Fibroblast of villous mesenchyme (primary cell): ENCODE measurements around the gene SPPL2A. TPM values are rescaled to one million over a fixed set of nuclear protein-coding genes. Genes with fewer than 3 reads are reported as not detected.

Experiments
- DNase-seq: peaks from one replicate; pipeline ENCODE4 v3.0.0-alpha.2; 2010; ENCODE audit warnings: low read depth
- H3K4me3 ChIP-seq: 2 replicates; pipeline ENCODE4 v1.5.1; 2011; ENCODE audit warnings: low read depth, mild to moderate bottlenecking, low read length
- total RNA-seq: library from RNA; depleted of rRNA; stranded (reverse); fragments of >200 nt; gene quantifications from 2 replicates; pipeline ENCODE4 v1.2.3, GENCODE V29; 2012
- TF ChIP-seq, protein P1 (sequence below): IDR thresholded peaks from 2 replicates; pipeline ENCODE4 v1.5.1; 2012; ENCODE audit warnings: low read depth, mild to moderate bottlenecking, low read length; ENCODE audit not compliant: insufficient read depth

SPPL2A gene
- total RNA-seq, 1 donor = 75.6 TPM

DNA sequence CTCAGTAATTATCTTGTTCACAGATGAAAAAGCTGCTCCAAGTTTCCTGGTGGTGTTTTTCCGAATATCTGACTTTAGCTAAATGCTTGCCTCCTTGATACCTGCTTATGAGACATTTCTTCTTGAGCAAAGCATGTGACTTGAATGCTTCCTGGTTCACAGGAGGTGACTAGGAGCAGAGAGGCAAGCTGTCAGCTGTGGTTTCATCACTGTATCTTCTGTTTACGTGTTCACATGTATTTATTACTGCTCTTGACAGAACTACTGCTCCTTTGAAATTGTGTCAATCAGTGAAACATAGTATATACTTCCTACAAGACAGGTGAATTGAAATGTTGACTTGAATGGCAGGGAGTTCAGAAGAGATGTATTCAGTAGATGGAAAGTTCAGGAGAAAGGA is 8.9 kb upstream of the SPPL2A start:
- TF ChIP-seq, protein P1, sequence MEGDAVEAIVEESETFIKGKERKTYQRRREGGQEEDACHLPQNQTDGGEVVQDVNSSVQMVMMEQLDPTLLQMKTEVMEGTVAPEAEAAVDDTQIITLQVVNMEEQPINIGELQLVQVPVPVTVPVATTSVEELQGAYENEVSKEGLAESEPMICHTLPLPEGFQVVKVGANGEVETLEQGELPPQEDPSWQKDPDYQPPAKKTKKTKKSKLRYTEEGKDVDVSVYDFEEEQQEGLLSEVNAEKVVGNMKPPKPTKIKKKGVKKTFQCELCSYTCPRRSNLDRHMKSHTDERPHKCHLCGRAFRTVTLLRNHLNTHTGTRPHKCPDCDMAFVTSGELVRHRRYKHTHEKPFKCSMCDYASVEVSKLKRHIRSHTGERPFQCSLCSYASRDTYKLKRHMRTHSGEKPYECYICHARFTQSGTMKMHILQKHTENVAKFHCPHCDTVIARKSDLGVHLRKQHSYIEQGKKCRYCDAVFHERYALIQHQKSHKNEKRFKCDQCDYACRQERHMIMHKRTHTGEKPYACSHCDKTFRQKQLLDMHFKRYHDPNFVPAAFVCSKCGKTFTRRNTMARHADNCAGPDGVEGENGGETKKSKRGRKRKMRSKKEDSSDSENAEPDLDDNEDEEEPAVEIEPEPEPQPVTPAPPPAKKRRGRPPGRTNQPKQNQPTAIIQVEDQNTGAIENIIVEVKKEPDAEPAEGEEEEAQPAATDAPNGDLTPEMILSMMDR = no peak
- no peak overlapping the region for H3K4me3 ChIP-seq
- peak; percentile 21 for DNase-seq

DNA sequence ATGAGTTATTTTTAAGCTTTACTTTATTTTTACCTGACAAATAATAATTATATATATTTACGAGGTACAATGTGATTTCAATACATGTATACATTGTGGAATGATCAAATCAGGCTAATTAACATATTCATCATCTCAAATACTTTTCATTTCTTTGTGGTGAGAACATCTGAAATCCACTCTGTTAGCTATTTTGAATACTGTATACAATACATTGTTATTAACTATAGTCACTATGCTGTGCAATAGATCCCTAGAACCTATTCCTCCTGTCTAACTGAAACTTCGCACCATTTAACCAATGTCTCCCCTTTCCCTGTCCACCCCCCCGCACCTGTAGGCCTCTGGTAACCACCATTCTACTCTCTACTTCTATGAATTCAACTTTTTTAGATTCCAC is 7.9 kb upstream of the SPPL2A start:
- TF ChIP-seq, protein P1 = no peak
- DNase-seq = no peak

DNA sequence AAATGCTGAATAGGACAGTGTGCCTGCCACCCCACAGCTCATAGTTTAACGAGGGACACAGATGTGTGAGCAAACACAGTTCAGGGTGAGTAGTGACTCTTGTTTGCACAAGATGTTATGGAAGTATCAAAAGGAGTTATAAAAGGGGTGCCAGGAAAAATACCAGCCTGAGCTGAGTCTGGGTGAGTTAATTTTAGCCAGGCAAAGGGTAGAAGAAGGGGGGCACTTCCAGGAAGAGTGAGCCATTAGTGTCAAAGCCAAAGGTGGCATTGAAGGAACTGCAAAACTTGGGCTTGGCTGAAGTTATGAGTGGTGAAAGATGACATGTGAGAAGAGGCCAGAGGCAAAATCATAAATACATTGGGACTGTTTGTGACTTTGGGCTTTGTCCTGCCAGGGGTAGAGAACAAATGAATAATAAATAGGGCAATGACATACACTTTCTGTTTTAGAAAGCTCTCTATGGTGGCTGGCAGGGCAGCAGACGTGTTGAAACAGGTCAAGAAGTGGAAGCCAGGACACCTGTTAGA is 1.9 kb upstream of the SPPL2A start:
- H3K4me3 ChIP-seq = no peak overlapping the region
- no peak for DNase-seq
- TF ChIP-seq, protein P1 = no peak

More for the DNA sequence above, 7.9 kb upstream of the SPPL2A start:
- H3K4me3 ChIP-seq = no peak overlapping the region

DNA sequence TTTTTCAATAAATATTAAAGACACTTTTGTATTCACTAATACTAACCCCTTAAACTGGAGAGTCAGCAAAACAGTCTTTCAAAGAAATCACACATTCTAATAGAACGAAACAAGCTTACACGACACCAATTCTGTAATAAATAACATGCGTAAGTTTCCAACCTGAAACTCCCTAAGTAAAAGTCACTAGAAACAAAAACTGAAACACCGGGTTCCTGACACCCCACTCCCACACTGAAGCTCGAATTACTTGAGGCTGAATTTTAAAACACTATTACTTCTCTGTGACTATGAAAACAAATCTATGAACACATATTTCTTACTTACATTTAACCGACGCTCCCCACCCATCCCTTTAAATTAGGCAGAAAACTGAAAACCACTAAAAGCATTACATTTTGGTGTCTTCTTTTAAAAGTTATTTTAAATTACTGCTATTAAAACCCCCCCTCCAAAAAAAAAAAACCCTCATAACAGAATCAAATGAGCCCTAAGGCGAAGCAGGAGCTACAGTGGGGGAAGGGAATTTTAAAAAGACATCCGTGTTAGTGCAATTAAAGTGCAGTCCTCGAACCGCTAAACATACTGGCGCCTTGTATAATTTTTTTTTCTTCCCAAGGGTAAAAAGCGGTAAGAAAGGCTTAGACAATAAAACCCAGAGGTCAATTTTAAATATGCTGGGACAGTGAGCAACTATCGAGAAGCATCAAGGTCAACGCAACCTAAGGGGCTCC is 878 bp downstream of the SPPL2A start:
- TF ChIP-seq, protein P1 = no peak
- peak; percentile 57 for DNase-seq
- peak overlapping the region; percentile 84 for H3K4me3 ChIP-seq

DNA sequence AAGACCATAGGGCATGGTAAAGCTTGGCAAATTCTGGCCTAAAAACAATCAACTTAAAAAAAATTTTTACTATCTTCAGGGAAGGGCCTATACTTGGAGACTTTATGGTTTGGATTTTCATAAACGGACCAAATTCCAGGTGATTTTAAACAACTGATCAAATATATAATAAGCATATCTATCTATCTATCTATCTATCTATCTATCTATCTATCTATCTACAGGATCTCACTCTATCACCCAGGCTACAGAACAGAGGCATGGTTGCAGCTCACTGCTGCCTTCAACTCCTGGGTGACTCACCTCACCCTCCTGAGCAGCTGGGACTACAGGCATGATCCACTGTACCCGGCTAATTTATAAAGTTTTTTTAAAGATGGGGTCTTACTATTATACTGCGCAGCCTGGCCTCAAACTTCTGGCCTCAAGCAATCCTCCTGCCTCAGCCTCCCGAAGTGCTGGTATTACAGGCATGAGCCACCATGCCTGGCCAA is 6.7 kb downstream of the SPPL2A start:
- H3K4me3 ChIP-seq = no peak overlapping the region
- no peak for DNase-seq
- TF ChIP-seq, protein P1 = no peak

DNA sequence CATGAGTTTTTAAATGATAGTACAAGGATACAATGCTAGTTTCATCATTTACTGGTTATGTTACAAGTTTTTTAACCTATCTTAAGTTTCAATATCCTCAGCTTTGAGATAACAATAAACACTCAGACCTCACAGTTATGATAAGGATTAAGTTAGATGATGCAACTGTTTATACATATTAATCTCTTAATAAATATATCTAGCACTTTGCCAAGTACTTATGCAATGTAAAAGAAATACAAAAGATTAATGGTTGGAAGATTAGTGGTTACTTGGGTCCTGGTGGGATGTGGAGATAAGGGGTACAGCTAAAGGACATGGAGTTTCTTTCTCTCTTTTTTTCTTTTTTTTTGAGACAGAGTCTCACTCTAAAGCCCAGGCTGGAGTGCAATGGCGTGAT is 12.0 kb downstream of the SPPL2A start:
- TF ChIP-seq, protein P1 = no peak
- H3K4me3 ChIP-seq = no peak overlapping the region
- peak; percentile 93 for DNase-seq

DNA sequence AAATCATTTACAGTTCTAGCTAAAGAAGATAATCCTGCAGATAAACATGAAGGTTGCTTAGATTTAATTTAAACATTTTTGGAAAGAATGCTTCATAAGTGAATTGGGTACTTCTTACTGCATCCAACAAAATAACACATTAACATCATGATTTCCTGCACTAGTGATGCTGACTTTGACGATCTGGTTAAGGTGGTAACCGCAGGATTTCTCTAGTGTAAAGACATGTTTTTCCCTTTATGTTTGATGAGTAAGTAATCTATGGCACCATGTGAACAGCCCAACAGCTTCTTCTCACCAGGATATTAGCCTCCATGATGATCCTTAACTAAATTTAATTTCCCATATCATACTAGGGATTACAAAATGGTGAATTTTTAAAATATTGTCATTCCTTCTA is 14.1 kb downstream of the SPPL2A start:
- TF ChIP-seq, protein P1 = no peak
- no peak for DNase-seq
- H3K4me3 ChIP-seq = no peak overlapping the region
